ENCODE results near the gene PDZD2.

GRCh38 chr5:31614151-31615020 is 24.5 kb upstream of the PDZD2 start:
- TF ChIP-seq CTCF (IDR thresholded peaks at IDR 0.05) (no peak), POLR2A (IDR thresholded peaks at IDR 0.05) (no peak)

Data from heart left ventricle (tissue), 13 donors.